HEK293 (cell line): ENCODE data around the gene DOK4.

Experiments
- CTCF ChIA-PET: fragments of 350-600 bp; formaldehyde crosslinking; extraction: SDS; loops from one replicate; lab custom pipeline; 2021; ENCODE audit warnings: antibody characterized with exemption; lab: Yijun Ruan, JAX
- POLR2A ChIA-PET: fragments of 300-600 bp; formaldehyde crosslinking; extraction: SDS; loops from one replicate; lab custom pipeline; 2020; ENCODE audit warnings: antibody characterized with exemption, inconsistent platforms; lab: Yijun Ruan, JAX
- H3K27ac ChIP-seq: fragments of 200-500 bp; sonication (Bioruptor generic); 2 replicates; pipeline ENCODE4 v1.5.1; 2014; ENCODE audit warnings: low read depth, low read length, control low read depth, inconsistent platforms; ENCODE audit errors: extremely low read depth
- H3K36me3 ChIP-seq, 2 experiments: fragments of 200-500 bp in 1 of 2; sonication (Bioruptor generic) in 1 of 2; 1 replicate in 1 of 2; 2 replicates in 1 of 2; pipeline ENCODE4 v1.5.1; 2014 to 2017; ENCODE audit warnings: inconsistent platforms in 2 of 2, low read length in 2 of 2; ENCODE audit not compliant: control insufficient read depth in 2 of 2, insufficient read depth in 1 of 2
- H3K4me1 ChIP-seq: fragments of 200-500 bp; sonication (Bioruptor generic); 2 replicates; pipeline ENCODE4 v1.5.1; 2014; ENCODE audit warnings: mild to moderate bottlenecking, low read length, inconsistent platforms; ENCODE audit not compliant: control insufficient read depth, insufficient read depth
- H3K4me3 ChIP-seq: 2 replicates; pipeline ENCODE4 v1.5.1; 2011; ENCODE audit warnings: low read depth, mild to moderate bottlenecking, control low read depth, low read length, moderate library complexity
- H3K9me3 ChIP-seq: fragments of 200-500 bp; sonication (Bioruptor generic); 2 replicates; pipeline ENCODE4 v1.5.1; 2014; ENCODE audit warnings: low read depth, low read length, inconsistent platforms; ENCODE audit not compliant: control insufficient read depth, insufficient read depth
- GLIS1 ChIP-seq: fragments of 450-650 bp; formaldehyde crosslinking; IDR thresholded peaks from 2 replicates; pipeline ENCODE4 v1.5.1; 2016; ENCODE audit warnings: missing biosample characterization, missing genetic modification characterization
- IKZF3 ChIP-seq: fragments of 450-650 bp; IDR thresholded peaks from 2 replicates; pipeline ENCODE4 v1.5.0; 2018; ENCODE audit warnings: missing biosample characterization, mild to moderate bottlenecking, missing genetic modification characterization, moderate library complexity
- SALL2 ChIP-seq: fragments of 450-650 bp; formaldehyde crosslinking; IDR thresholded peaks from 2 replicates; pipeline ENCODE4 v1.5.0; 2017; ENCODE audit warnings: missing biosample characterization, mild to moderate bottlenecking, missing genetic modification characterization, borderline replicate concordance
- ZEB2 ChIP-seq: fragments of 450-650 bp; formaldehyde crosslinking; IDR thresholded peaks from 2 replicates; pipeline ENCODE4 v1.5.1; 2016; ENCODE audit warnings: missing biosample characterization, missing genetic modification characterization
- ZFHX2 ChIP-seq: fragments of 450-650 bp; formaldehyde crosslinking; conservative IDR thresholded peaks from 2 replicates; pipeline ENCODE4 v1.5.1; 2016; ENCODE audit warnings: missing biosample characterization, missing genetic modification characterization
- ZNF169 ChIP-seq: fragments of 450-650 bp; formaldehyde crosslinking; IDR thresholded peaks from 2 replicates; pipeline ENCODE4 v1.5.1; 2016; ENCODE audit warnings: missing biosample characterization, missing genetic modification characterization
- ZNF214 ChIP-seq: fragments of 450-650 bp; formaldehyde crosslinking; IDR thresholded peaks from 2 replicates; pipeline ENCODE4 v1.5.1; 2017; ENCODE audit warnings: missing biosample characterization, mild to moderate bottlenecking, missing genetic modification characterization, borderline replicate concordance
- ZNF280C ChIP-seq: fragments of 450-650 bp; formaldehyde crosslinking; IDR thresholded peaks from 2 replicates; pipeline ENCODE4 v1.5.1; 2016; ENCODE audit warnings: missing biosample characterization, missing genetic modification characterization
- ZNF335 ChIP-seq: fragments of 450-650 bp; formaldehyde crosslinking; conservative IDR thresholded peaks from 2 replicates; pipeline ENCODE4 v1.5.1; 2016; ENCODE audit warnings: missing biosample characterization, missing genetic modification characterization
- ZNF426 ChIP-seq: fragments of 450-650 bp; formaldehyde crosslinking; IDR thresholded peaks from 2 replicates; pipeline ENCODE4 v1.5.1; 2017; ENCODE audit warnings: missing biosample characterization, missing genetic modification characterization, mild to moderate bottlenecking, inconsistent platforms, moderate library complexity
- ZNF596 ChIP-seq: fragments of 450-650 bp; IDR thresholded peaks from 2 replicates; pipeline ENCODE4 v1.5.0; 2018; ENCODE audit warnings: missing biosample characterization, mild to moderate bottlenecking, missing genetic modification characterization, moderate library complexity
- ZNF670 ChIP-seq: fragments of 450-650 bp; formaldehyde crosslinking; IDR thresholded peaks from 2 replicates; pipeline ENCODE4 v1.5.1; 2016; ENCODE audit warnings: missing biosample characterization, missing genetic modification characterization, low read depth
- ZNF701 ChIP-seq: fragments of 450-650 bp; formaldehyde crosslinking; IDR thresholded peaks from 2 replicates; pipeline ENCODE4 v1.5.1; 2016; ENCODE audit warnings: missing biosample characterization, missing genetic modification characterization
- TF ChIP-seq, protein P1 (sequence below): fragments of 450-650 bp; formaldehyde crosslinking; IDR thresholded peaks from 2 replicates; pipeline ENCODE4 v1.5.1; 2016; ENCODE audit warnings: missing biosample characterization, missing genetic modification characterization
- TF ChIP-seq, protein P2 (sequence below): fragments of 450-650 bp; formaldehyde crosslinking; IDR thresholded peaks from 2 replicates; pipeline ENCODE4 v1.5.1; 2017; ENCODE audit warnings: missing biosample characterization, missing genetic modification characterization
- TF ChIP-seq, protein P3 (sequence below): fragments of 450-650 bp; formaldehyde crosslinking; IDR thresholded peaks from 2 replicates; pipeline ENCODE4 v1.5.1; 2016; ENCODE audit warnings: missing biosample characterization, missing genetic modification characterization, low read depth

Gene DOK4

DNA sequence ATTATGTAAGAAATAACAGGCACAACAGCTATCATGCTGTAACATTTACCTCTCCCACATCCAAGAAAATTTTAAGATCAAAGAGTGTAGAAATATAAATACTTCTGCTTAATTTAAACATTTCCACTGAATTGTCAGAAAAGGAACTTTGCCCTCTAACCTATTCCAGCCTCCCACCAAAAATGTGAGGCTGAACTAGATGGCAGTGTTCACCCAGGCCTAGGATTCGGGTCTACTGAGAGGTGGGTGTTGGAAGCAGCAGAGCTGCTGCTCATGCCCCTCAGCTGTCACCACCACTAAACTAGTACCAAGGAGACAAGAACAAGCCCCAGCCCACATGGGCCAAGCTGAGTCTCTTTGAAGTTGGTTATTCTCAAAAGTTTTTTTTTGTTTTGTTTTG, 50.5 kb downstream of the DOK4 start:
- Histone ChIP-seq H3K4me3 (no peak overlapping the region), H3K4me1 (no peaks in the 10 kb centered on the region), H3K27ac (no peak overlapping the region)
- CTCF ChIA-PET = interaction anchor here (1.1 kb wide), 1 partner anchor 17 kb away, joined by 6 read pairs; no protein-coding TSS in a partner anchor
- TF ChIP-seq, protein P1, sequence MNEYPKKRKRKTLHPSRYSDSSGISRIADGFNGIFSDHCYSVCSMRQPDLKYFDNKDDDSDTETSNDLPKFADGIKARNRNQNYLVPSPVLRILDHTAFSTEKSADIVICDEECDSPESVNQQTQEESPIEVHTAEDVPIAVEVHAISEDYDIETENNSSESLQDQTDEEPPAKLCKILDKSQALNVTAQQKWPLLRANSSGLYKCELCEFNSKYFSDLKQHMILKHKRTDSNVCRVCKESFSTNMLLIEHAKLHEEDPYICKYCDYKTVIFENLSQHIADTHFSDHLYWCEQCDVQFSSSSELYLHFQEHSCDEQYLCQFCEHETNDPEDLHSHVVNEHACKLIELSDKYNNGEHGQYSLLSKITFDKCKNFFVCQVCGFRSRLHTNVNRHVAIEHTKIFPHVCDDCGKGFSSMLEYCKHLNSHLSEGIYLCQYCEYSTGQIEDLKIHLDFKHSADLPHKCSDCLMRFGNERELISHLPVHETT = no peak
- TF ChIP-seq, all 188 proteins: peak for 0
- Histone ChIP-seq H3K36me3 (peaks cover 44 to 96% of the 10 kb centered on the region in 2 experiments), H3K9me3 (no peaks in the 10 kb centered on the region)
- POLR2A ChIA-PET = interaction anchor here (0.7 to 0.8 kb wide), 2 partner anchors 11 to 27 kb away, joined by 3 read pairs; partner anchors contain the start of genes CIAPIN1, COQ9 and POLR2C

GRCh38 chr16:57434003-57434402, 52.3 kb downstream of the DOK4 start:
- peaks cover 51 to 94% of the 10 kb centered on the region in 2 experiments for H3K36me3 ChIP-seq
- POLR2A ChIA-PET = no interaction called here
- TF ChIP-seq ZNF214 = no peak
- no peak for TF ChIP-seq ZNF280C (tag by site-specific recombination)
- no peak for TF ChIP-seq ZNF426 (tag by site-specific recombination)
- TF ChIP-seq ZNF169 = no peak
- no peak for TF ChIP-seq SALL2
- no peak for TF ChIP-seq IKZF3
- TF ChIP-seq, protein P2, sequence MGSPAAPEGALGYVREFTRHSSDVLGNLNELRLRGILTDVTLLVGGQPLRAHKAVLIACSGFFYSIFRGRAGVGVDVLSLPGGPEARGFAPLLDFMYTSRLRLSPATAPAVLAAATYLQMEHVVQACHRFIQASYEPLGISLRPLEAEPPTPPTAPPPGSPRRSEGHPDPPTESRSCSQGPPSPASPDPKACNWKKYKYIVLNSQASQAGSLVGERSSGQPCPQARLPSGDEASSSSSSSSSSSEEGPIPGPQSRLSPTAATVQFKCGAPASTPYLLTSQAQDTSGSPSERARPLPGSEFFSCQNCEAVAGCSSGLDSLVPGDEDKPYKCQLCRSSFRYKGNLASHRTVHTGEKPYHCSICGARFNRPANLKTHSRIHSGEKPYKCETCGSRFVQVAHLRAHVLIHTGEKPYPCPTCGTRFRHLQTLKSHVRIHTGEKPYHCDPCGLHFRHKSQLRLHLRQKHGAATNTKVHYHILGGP (tag by site-specific recombination) = no peak
- no peak for TF ChIP-seq ZEB2
- TF ChIP-seq ZNF701 = no peak
- no peak for TF ChIP-seq GLIS1 (tag by site-specific recombination)
- TF ChIP-seq, protein P3, sequence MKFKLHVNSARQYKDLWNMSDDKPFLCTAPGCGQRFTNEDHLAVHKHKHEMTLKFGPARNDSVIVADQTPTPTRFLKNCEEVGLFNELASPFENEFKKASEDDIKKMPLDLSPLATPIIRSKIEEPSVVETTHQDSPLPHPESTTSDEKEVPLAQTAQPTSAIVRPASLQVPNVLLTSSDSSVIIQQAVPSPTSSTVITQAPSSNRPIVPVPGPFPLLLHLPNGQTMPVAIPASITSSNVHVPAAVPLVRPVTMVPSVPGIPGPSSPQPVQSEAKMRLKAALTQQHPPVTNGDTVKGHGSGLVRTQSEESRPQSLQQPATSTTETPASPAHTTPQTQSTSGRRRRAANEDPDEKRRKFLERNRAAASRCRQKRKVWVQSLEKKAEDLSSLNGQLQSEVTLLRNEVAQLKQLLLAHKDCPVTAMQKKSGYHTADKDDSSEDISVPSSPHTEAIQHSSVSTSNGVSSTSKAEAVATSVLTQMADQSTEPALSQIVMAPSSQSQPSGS (tag by site-specific recombination) = no peak
- TF ChIP-seq ZNF670 (tag by site-specific recombination) = no peak
- no peak for TF ChIP-seq ZFHX2 (tag by site-specific recombination)
- no peak for TF ChIP-seq ZNF596 (tag by site-specific recombination)
- no peak overlapping the region for H3K27ac ChIP-seq
- H3K4me1 ChIP-seq = no peaks in the 10 kb centered on the region
- no peaks in the 10 kb centered on the region for H3K9me3 ChIP-seq
- no peak overlapping the region for H3K4me3 ChIP-seq
- CTCF ChIA-PET = interaction anchor here (1.0 to 2.3 kb wide), 4 partner anchors 12 to 134 kb away, joined by 3 to 11 read pairs (median 4); no protein-coding TSS in a partner anchor

GRCh38 chr16:57432989-57433388, 53.3 kb downstream of the DOK4 start:
- H3K36me3 ChIP-seq = peaks cover 48 to 96% of the 10 kb centered on the region in 2 experiments
- CTCF ChIA-PET = interaction anchor here (1.0 to 2.3 kb wide), 6 partner anchors 11 to 133 kb away, joined by 3 to 11 read pairs (median 4); no protein-coding TSS in a partner anchor
- POLR2A ChIA-PET = interaction anchor here (1.4 kb wide), 1 partner anchor 14 kb away, joined by 6 read pairs; the partner anchor contains the start of genes CIAPIN1 and COQ9

More at GRCh38 chr16:57432989-57433388, 53.3 kb downstream of the DOK4 start:
- H3K27ac ChIP-seq = no peak overlapping the region
- no peak for TF ChIP-seq ZNF335 (tag by site-specific recombination)
- TF ChIP-seq, all 188 proteins: peak for 0
- Histone ChIP-seq H3K9me3 (no peaks in the 10 kb centered on the region), H3K4me3 (no peak overlapping the region), H3K4me1 (no peaks in the 10 kb centered on the region)
